GM12801 (cell line): ENCODE data around the gene POLR2C.

Experiments used
- TF ChIP-seq, protein P1 (sequence below): IDR thresholded peaks from one replicate; pipeline ENCODE4 v1.5.1; 2011; ENCODE audit warnings: control low read depth; ENCODE audit not compliant: insufficient read length; ENCODE audit errors: extremely low read depth

The POLR2C gene

DNA sequence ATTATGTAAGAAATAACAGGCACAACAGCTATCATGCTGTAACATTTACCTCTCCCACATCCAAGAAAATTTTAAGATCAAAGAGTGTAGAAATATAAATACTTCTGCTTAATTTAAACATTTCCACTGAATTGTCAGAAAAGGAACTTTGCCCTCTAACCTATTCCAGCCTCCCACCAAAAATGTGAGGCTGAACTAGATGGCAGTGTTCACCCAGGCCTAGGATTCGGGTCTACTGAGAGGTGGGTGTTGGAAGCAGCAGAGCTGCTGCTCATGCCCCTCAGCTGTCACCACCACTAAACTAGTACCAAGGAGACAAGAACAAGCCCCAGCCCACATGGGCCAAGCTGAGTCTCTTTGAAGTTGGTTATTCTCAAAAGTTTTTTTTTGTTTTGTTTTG, 26.6 kb upstream of the POLR2C start:
- TF ChIP-seq, protein P1, sequence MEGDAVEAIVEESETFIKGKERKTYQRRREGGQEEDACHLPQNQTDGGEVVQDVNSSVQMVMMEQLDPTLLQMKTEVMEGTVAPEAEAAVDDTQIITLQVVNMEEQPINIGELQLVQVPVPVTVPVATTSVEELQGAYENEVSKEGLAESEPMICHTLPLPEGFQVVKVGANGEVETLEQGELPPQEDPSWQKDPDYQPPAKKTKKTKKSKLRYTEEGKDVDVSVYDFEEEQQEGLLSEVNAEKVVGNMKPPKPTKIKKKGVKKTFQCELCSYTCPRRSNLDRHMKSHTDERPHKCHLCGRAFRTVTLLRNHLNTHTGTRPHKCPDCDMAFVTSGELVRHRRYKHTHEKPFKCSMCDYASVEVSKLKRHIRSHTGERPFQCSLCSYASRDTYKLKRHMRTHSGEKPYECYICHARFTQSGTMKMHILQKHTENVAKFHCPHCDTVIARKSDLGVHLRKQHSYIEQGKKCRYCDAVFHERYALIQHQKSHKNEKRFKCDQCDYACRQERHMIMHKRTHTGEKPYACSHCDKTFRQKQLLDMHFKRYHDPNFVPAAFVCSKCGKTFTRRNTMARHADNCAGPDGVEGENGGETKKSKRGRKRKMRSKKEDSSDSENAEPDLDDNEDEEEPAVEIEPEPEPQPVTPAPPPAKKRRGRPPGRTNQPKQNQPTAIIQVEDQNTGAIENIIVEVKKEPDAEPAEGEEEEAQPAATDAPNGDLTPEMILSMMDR = no peak

DNA sequence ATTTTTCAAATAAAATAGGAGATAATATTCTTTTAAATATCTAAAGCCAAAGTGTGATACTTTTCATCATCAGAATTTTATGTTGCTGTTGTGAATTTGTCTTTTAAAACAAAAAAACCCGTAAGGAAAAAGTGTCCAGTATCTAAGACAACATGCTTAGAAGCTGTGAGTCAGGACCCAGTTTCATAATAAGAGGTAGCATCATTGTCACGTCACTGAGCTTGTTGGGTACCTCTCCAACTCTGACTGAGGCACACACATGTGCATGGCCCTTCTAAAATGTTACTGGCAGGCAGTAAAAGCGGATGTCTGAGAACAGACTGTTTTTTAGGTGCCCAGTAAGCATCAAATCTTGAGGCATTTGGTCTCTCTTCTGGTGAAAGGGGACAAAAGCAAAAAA, 17.8 kb upstream of the POLR2C start:
- TF ChIP-seq, protein P1 = no peak

DNA sequence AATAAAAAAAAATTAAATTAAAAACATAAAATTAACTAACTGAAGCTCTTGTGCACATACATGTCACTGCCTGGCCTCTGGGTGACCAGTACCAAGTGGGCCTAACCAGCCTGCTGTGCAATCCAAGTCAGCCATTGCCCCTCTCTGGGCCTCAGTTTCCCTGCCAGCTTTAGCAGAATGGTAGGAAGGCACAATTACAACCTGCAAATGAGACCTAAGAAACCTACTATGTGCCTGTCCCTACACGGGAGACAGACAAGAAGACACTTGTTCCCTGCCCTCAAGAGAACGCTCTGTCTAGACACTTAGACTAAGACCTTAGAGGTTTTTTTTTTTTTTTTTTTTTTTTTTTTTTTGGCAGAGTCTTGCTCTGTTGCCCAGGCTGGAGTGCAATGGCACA, 17.0 kb upstream of the POLR2C start:
- TF ChIP-seq, protein P1 = no peak

DNA sequence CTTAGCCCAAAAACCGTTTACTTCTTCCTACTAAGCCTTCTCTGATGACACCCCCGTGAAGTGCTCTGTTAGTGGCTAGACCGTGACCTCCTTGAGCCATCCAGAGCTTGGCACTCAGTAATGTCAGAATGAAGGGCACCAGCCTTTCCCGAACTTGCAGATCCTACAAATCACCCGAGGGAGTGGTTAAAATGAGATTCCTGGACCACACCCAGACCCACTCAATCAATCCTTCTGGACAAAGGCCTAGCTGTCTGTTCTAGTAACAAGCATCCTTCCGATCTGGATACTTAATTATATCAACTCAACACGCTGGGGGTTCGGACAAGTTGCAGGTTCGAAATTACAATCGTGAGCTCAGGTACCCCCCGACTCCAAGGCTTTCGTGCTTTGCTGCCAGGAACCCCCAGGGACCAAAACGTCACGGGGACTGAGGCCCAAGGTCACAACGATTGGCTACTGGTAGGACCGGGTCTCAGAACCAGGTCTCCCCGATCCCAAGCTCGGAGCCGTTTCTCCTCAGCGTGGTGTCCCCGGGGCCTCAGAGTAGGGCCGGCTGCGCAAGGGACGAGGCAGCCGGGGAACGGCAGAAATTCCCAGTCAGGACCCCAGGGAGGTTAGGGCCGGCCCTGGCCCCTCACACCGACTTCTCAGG, 15.8 kb upstream of the POLR2C start:
- TF ChIP-seq, protein P1 = no peak

DNA sequence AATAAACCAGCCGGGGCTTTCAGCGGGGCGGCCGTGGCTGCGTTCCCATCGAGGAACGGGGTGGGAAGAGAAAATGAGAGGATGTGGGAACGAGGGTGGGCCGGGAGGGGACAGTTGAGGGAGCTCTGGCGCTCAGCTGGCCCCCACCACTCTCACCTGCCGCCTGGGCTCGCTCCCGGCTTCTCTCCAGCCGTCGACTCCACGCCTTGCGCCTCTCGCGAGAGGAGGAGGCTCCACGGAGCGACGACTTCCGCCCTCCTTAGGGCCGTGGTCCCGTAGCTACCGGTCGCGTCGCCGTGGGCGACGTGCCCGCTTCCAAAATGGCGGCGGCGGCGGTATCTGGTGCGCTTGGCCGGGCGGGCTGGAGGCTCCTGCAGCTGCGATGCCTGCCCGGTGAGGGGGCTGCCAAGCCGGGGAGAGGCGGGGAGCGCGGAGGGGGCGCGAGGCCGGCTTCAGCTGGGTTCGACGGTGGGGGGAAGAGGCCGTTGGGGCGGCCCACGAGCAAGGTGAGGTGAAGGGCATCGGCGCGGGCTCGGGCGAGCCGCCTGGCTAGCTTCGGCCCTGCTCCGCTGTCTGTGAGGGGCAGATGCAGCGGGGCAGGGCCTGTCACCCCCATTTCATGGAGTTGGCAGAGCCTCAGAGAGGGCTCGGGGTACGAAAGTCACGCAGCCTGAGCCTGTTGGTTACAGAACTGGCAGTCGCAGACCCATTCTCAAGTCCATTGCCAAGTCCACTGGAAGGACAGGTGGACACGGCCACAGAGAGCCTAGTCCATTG, 15.1 kb upstream of the POLR2C start, which contains the start of the genes CIAPIN1 and COQ9:
TSS of gene CIAPIN1 (minus strand) at position 200 of the 777 bp plus-strand sequence. CDS start 6,457 bp downstream, outside the sequence.
TSS of gene COQ9 (plus strand) at position 294 of the 777 bp plus-strand sequence. CDS start at position 321, 27 bp downstream.
- TF ChIP-seq, protein P1 = no peak

DNA sequence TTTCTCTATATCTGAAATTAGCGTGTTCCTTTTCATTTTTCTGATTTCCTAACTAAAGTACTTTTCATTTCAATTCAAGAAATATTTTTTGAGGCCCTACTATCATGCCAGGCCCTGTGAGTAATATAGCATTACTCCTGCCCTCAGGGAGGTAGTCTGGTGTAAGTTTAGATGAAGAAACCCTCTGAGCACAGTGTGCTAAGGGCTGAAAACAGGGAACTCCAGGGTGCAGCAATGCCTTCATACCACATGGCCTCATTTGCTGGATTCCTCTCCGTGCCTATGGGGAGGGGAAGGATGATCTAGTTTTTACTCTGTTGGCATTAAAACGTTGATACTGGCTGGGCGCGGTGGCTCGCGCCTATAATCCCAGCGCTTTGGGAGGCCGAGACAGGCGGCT, 10.5 kb upstream of the POLR2C start:
- TF ChIP-seq, protein P1 = no peak

DNA sequence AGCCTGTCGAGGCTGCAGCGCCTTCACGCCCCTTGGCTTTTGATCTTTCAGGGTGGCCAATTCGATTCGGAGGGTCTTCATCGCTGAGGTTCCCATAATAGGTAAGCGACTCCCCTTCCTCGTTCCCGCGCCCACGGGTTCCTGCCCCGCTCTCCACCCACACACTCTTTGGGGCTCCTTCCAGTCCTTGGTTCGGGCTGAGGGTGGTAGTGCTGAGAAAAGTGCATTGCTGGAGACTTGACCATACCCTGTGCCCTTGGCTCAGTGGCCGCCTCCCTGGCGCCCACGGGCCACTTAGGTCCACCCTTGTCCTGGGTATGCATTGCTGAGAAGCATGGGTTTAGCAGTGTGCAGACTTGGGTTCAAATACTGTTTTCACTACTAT, 491 bp downstream of the POLR2C start:
- TF ChIP-seq, protein P1 = no peak
